H54 (cell line): Measurements from ENCODE around the gene TTC16.

Source experiments
- DNase-seq: peaks from one replicate; pipeline ENCODE4 v3.0.0; 2011; ENCODE audit warnings: low spot score, mixed read lengths; ENCODE audit not compliant: insufficient read length
- FAIRE-seq: peaks from 3 replicates; lab custom pipeline; 2011; peaks lifted over from hg19 to GRCh38; lab: Jason Lieb, UNC
- POLR2A ChIP-seq: IDR thresholded peaks from 2 replicates; pipeline ENCODE4 v1.6.1; 2011; ENCODE audit warnings: low read depth, mild to moderate bottlenecking, low read length

Gene TTC16

DNA sequence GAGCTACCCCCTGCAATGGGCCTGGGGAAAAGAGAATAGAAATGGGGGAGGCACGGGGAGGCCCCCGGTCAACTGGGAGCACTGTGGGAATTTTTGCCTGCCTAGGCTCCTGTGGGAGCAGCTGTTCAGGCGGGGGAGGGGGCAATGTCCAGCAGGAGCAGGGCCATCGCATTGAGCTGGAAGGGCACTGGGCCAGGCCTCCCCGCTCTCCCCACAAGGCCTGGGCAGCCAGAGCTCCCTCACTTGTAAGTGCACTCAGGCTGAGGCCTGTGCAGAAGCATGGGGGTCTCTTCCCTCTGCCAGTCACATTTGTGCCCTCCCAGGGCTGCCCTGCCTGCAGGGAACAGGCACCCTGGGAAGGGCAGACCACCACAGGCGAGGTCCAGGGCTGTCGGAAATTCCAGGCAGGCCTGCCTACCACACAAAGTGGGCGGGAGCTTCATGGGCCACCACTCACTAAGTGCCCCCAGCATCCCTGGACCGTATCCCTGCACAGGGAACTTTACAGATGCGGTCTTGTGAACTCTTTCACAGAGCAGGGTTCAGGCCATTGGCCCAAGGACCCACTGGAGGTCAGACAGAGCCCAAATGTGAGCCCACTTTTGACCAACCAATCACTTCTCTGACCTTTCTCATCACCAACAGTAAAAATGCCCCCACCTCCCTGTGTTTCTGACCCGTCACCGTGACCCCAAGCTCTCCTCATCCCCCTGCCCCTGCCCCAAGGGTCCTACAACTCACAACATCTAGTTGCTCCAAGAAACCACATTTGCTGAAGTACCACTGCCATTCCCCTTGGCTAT, 10.1 kb upstream of the TTC16 start:
- no peak for TF ChIP-seq POLR2A
- FAIRE-seq (no peak), DNase-seq (no peak)

DNA sequence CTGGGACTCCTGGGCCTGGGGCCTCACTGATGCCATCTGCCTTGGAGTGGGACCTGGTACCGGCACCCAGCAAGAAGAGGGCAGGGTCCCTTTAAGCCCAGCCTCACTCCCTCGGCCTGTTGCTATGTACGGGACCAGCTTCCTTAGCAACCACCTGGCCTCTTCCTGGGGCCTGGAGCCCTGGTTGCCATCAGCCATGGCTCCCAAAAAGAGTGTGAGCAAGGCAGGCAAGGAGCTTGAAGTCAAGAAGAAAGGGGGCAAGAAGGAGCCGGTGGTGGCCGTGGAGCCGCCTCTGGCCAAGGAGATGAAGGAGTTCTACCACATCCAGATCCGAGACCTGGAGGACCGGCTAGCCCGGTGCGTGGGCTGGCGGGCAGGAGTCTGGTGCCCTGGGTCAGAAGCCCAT, 9.0 kb upstream of the TTC16 start, which contains the start of gene CFAP157:
Gene CFAP157 (plus strand): TSS at position 153 of the 406 bp plus-strand sequence. CDS start 44 bp downstream, at position 197.
- TF ChIP-seq POLR2A = no peak
- peak; percentile 77 for DNase-seq
- FAIRE-seq = no peak

DNA sequence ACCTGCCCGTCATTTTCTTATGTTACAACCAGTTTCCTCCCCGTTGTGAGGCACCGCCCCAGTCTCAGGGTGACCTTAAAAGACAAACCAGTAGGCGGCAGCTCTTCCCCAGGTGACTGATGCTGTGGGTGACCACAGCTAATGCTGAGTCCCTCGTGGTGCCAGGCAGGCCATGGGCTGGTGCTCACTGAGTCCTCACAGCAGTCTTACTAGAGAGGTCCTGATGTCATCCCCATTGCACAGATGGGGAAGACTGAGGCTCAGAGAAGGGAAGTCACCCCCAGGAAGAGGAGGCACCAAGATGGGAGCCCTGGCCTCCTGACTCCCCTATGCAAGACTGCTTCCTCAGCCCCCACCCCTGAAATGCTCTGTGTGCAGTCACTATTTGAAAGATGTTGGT, 8.1 kb upstream of the TTC16 start:
- DNase-seq = no peak
- no peak for FAIRE-seq
- no peak for TF ChIP-seq POLR2A

DNA sequence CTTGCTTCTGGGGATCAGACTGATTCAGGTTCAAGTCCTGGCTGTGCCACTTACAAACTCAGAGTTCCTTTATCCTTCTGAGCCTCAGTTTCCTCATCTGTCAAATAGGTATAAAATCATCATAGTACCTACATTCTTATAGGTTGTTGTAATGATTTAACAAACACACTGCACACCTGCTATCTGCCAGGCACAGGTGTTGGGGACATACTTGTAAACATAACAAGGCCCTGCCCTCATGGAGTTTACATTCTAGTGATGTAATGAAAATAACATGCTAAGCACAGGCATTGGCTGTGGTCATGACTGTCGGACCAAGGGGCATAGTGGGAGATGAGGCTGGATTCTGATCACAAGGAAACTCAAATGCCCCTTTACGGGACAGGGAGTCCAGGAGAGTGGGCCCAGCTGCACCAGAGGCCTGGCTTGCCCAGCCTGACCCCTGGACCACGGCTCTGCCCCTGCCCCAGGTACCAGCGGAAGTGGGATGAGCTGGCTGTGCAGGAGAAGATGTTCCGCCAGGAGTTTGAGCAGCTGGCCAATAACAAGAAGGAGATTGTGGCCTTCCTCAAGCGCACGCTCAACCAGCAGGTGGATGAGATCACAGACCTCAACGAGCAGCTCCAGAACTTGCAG, 6.8 kb upstream of the TTC16 start:
- no peak for DNase-seq
- FAIRE-seq = no peak
- TF ChIP-seq POLR2A = no peak

DNA sequence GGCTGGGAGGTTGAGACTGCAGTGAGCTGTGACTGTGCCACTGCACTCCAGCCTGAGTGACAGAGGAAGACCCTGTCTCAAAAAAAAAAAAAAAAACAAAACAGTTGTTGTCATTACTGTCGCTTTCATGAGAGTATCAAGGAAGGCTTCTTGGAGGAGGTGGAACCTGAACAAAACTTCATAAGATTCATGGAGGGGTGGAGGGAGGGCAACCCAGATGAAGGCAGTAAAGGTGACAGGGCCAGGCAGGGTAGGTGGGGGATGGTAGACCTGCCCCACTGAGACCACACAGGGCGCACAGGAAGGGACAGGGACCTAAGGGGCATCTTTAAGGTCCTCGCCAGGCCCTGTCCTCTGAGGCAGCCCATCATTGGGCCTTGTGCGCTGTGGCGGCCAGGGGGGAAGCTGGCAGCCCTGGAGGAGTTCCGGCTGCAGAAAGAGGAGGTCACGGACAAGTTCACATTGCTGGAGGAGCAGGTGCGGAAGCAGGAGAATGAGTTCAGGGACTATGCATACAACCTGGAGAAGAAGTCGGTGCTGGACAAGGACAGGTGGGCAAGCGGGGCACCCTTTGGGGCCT, 5.6 kb upstream of the TTC16 start:
- TF ChIP-seq POLR2A = no peak
- FAIRE-seq (no peak), DNase-seq (no peak)

DNA sequence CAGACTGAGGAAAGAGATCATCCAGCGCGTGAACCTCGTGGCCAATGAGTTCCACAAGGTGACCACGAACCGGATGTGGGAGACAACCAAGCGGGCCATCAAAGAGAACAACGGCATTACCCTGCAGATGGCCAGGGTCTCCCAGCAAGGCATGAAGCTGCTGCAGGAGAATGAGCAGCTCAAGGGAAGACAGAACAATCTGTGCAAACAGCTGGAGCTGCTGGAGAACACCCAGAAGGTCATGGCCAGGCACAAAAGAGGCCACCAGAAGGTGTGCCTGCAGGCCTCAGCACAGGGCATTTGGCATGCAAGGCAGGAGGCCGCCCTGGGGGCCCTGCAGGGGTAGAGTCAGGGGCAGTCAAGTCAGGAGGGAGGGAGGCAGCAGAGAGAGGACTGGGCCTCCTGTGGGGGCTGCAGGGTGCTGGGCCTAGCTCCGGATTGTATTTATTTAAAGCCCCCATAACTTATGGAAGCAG, 4.6 kb upstream of the TTC16 start:
- DNase-seq (no peak), FAIRE-seq (no peak)
- TF ChIP-seq POLR2A = no peak

DNA sequence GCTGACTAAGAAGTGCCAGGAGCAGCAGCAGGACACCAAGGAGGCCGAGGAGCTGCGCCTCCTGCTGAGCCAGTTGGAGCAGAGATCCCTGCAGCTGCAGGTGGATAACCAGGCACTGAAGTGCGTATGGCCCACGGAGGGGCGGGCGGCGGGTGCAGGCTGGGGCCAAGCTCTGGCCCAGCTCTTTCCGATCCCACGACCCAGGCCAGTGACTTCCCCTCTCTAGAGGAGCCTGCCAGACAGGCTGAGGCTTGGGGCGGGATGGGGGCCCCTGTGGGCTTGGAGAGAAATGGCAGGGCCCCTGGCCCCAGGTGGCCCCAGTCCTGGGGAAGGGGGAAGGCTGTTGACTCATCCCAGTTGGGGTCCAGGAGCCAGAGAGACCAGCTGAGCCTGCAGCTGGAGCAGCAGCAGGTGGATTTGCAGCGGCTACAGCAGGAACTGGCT, 4.0 kb upstream of the TTC16 start:
- no peak for TF ChIP-seq POLR2A
- no peak for FAIRE-seq
- DNase-seq = no peak

DNA sequence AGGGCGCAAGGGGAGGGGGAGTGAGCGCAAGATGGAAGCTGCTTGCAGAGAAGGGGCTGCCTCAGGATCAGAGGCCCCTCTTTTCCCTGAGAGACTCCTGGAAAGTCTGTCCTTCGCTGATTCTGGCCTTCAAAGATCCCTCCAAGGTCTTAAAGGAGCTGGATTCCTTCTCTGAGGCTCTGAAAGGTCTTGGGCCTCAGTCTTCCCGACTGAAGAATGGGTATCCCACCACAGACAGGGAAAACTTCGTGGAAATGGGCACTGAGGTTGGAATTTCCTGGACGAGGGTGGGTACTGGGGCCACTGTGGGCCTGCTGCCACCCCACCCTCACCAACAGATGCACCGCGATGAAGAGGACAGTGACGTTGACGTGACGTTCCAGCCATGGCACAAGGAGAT, 3.5 kb upstream of the TTC16 start:
- FAIRE-seq = no peak
- no peak for TF ChIP-seq POLR2A
- DNase-seq = no peak

DNA sequence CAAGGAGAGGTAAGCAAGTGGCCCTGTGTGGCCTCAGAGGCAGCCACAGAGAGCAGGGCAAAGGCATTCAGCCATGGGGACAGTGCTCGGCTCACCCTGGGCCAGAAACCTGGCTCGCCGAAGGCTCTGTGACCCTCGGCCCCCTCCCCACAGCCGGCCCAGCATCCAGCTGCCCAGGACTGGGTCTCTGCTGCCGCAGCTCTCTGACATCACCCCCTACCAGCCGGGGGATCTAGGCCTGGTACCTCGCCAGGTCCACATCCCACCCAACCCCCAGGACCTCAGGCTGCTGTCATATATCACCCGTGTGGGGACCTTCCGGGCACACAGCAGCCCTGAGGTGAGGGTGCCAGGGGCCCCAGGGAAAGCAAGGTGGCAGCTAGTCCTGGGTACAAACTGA, 3.0 kb upstream of the TTC16 start:
- no peak for TF ChIP-seq POLR2A
- FAIRE-seq (no peak), DNase-seq (no peak)

DNA sequence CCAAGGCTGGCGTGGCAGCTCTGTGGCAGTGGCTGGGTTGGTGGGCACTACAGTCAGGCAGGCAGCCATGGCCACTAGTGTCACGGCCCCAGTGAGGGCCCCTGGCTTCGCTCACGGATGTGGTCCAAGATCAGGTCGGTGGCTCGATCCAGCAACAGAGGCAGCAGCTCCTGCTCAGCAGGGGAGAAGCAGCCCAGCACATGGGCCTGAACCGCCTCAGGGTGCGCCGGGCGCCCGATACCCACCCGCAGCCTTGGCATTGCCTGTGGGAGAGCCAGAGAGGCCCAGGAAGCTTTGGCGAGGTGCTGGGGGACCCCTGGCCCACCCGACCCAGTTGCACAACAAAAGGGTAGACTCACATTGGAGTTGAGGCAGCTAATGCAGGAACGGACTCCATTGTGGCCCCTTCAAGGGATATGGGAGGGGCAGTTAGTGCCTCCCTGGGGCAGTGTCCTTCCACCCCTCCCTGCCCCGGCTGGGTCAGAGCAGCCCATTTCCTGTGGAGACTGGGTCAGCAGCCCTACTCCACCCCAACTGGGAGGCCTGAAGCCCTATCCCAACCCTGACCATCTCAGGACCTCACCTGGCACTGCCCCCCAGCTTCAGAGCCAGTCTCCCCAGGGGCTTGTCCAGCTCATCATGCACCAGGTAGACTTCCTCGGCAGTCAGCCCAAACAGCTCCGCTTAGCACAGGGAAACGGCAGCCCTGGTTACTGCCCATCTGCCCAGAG, 1.7 kb upstream of the TTC16 start:
- DNase-seq = peak; percentile 61
- FAIRE-seq = no peak
- no peak for TF ChIP-seq POLR2A

DNA sequence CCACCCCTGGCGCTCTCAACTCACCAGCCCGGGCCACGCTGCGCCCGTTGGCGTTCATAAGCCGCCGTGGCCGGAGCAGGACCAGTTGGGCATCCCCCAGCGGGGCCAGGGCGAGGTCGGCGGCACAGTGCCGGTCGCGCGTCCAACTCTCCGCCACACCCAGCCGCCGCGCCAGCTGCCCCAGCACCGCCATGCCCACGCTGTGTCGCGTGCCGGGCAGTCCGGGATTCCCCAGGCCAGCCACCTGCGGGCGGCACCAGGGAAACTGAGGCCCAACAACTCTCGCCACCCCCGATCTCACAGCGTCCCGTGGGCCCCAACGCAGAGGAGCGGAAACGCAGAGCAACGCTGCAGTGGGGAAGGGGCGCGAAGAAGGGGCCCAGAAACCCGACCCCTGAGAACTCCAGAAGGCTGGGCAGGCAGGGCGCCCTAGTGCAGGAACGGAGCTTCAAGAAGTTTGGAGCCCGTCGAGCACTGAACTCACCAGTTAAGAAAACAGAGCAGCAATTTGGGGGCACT, 869 bp upstream of the TTC16 start:
- no peak for TF ChIP-seq POLR2A
- peak; percentile 56 for DNase-seq
- no peak for FAIRE-seq

DNA sequence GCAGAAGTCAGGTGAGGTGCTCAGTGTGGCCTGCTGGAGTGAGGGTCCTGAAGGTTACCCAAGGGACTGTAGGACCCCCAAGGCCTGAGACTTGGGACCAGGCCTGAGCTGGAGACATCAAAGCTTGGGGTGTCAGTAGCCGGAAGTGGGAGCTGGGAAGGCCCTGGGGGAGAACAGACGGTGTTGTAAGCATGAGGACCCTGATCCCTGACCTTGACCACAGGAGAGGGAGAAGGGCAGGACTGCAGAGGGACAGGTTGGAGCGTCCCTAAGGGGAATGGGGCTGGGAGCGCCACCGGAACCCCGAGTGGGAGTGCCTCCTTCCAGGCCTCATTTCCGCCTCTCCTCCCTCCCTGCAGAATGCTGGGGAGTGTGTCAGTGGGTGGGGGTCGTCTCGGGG, 533 bp downstream of the TTC16 start:
- no peak for FAIRE-seq
- no peak for TF ChIP-seq POLR2A
- DNase-seq = no peak

DNA sequence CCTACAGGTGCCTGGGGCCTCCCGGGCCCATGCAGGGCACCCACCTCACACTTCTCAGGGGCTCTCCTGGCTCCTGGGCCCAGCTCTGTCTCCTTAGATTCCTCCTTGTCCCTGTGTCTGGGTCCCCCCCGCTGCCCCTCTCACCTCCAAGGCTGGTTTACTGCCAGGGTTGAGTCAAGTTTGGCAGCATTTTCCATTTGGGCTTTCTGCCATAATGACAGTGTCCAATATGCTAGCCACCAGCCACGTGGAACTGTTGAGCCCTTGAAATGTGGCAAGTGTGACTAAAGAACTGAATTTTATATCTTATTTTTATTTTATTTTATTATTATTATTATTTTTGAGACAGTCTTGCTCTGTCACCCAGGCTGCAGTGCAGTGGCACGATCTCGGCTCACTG, 1.9 kb downstream of the TTC16 start:
- DNase-seq = no peak
- TF ChIP-seq POLR2A = no peak
- no peak for FAIRE-seq
